Loucy (cell line): Measurements from ENCODE around the gene RALGDS.

Source experiments
- H2AFZ ChIP-seq: fragments of 200-600 bp; sonication (generic); 2 replicates; pipeline ENCODE4 v1.6.0; 2016; ENCODE audit warnings: antibody characterized with exemption, mild to moderate bottlenecking, low read length, moderate library complexity
- H3F3A ChIP-seq: fragments of 200-600 bp; 2 replicates; pipeline ENCODE4 v1.6.0; 2016; ENCODE audit warnings: antibody characterized with exemption, low read depth, mild to moderate bottlenecking
- H3K27me3 ChIP-seq: fragments of 200-600 bp; sonication (generic); 2 replicates; pipeline ENCODE4 v1.6.1; 2014; ENCODE audit warnings: low read length, mild to moderate bottlenecking; ENCODE audit not compliant: insufficient read depth, poor library complexity, severe bottlenecking
- H3K36me3 ChIP-seq: fragments of 200-600 bp; sonication (generic); 2 replicates; pipeline ENCODE4 v1.6.1; 2016; ENCODE audit warnings: low read length; ENCODE audit not compliant: insufficient read depth
- H3K4me1 ChIP-seq: fragments of 200-600 bp; sonication (generic); 2 replicates; pipeline ENCODE4 v1.5.1; 2014; ENCODE audit warnings: low read length, mild to moderate bottlenecking; ENCODE audit not compliant: insufficient read depth, poor library complexity, severe bottlenecking
- H3K4me2 ChIP-seq: fragments of 200-600 bp; sonication (generic); 2 replicates; pipeline ENCODE4 v1.6.0; 2014; ENCODE audit warnings: antibody characterized with exemption, low read length, low read depth, mild to moderate bottlenecking; ENCODE audit not compliant: poor library complexity, severe bottlenecking
- H3K4me3 ChIP-seq: fragments of 200-600 bp; sonication (generic); 2 replicates; pipeline ENCODE4 v1.5.1; 2014; ENCODE audit warnings: low read length, mild to moderate bottlenecking, mixed read lengths; ENCODE audit not compliant: poor library complexity, severe bottlenecking
- H3K79me2 ChIP-seq: fragments of 200-600 bp; sonication (generic); 2 replicates; pipeline ENCODE4 v1.6.1; 2014; ENCODE audit warnings: low read length; ENCODE audit not compliant: insufficient read depth
- H3K9ac ChIP-seq: fragments of 200-600 bp; sonication (generic); 2 replicates; pipeline ENCODE4 v1.6.0; 2014; ENCODE audit warnings: mild to moderate bottlenecking, low read depth, low read length, moderate library complexity; ENCODE audit not compliant: poor library complexity, severe bottlenecking
- H3K9me2 ChIP-seq: fragments of 200-600 bp; sonication (generic); replicated peaks from 2 replicates; pipeline ENCODE4 v1.6.1; 2016; ENCODE audit warnings: low read depth, low read length, mixed read lengths
- H3K9me3 ChIP-seq: fragments of 200-600 bp; sonication (generic); 2 replicates; pipeline ENCODE4 v1.6.1; 2014; ENCODE audit warnings: mild to moderate bottlenecking, antibody characterized with exemption, low read length, low read depth; ENCODE audit not compliant: insufficient read depth
- H4K20me1 ChIP-seq: fragments of 200-600 bp; sonication (generic); 2 replicates; pipeline ENCODE4 v1.6.0; 2014; ENCODE audit warnings: antibody characterized with exemption, low read length, mild to moderate bottlenecking; ENCODE audit not compliant: insufficient read depth, poor library complexity, severe bottlenecking
- CTCF ChIP-seq: fragments of 200-600 bp; sonication (generic); conservative IDR thresholded peaks from 2 replicates; pipeline ENCODE4 v1.5.1; 2014; ENCODE audit warnings: mild to moderate bottlenecking, antibody characterized with exemption, low read length
- EZH2phosphoT487 ChIP-seq: fragments of 200-600 bp; IDR thresholded peaks from 2 replicates; pipeline ENCODE4 v1.6.1; 2018; ENCODE audit warnings: antibody characterized with exemption, mild to moderate bottlenecking, moderate library complexity, borderline replicate concordance

The RALGDS gene

GRCh38 chr9:133112663-133113026 is 8.4 kb downstream of the RALGDS start:
- Histone ChIP-seq H3K27me3 (no peaks in the 10 kb centered on the region), H3K9me3 (no peaks in the 10 kb centered on the region), H3K4me2 (peak overlapping the region; percentile 66), H3F3A (no peaks in the 10 kb centered on the region), H3K79me2 (peaks cover 60% of the 10 kb centered on the region), H3K9me2 (no peaks in the 10 kb centered on the region), H2AFZ (no peak overlapping the region), H3K4me3 (peak overlapping the region; percentile 31), H3K9ac (peak overlapping the region; percentile 62), H3K36me3 (peaks cover 44% of the 10 kb centered on the region; the same call in 1 of the 2 replicates), H3K4me1 (peaks cover 39% of the 10 kb centered on the region), H4K20me1 (peaks cover 60% of the 10 kb centered on the region)
- TF ChIP-seq CTCF (no peak), EZH2phosphoT487 (no peak)

GRCh38 chr9:133111808-133112662 is 9.0 kb downstream of the RALGDS start:
- H3K4me3 ChIP-seq, result peak overlapping the region; percentile 31
- peak overlapping the region; percentile 66 for H3K4me2 ChIP-seq
- no peak for TF ChIP-seq EZH2phosphoT487
- TF ChIP-seq CTCF, result no peak
- no peaks in the 10 kb centered on the region for H3K9me3 ChIP-seq
- peaks cover 57% of the 10 kb centered on the region for H4K20me1 ChIP-seq
- no peaks in the 10 kb centered on the region for H3F3A ChIP-seq
- no peak overlapping the region for H2AFZ ChIP-seq
- H3K79me2 ChIP-seq, result peaks cover 54% of the 10 kb centered on the region
- H3K9ac ChIP-seq, result no peak overlapping the region
- H3K36me3 ChIP-seq, result peaks cover 50% of the 10 kb centered on the region; the same call in 1 of the 2 replicates
- H3K4me1 ChIP-seq, result peaks cover 39% of the 10 kb centered on the region
- H3K27me3 ChIP-seq, result no peaks in the 10 kb centered on the region
- H3K9me2 ChIP-seq, result no peaks in the 10 kb centered on the region

- Histone ChIP-seq H3K9me2 (no peaks in the 10 kb centered on the region), H3K9ac (no peak overlapping the region), H3K36me3 (peaks cover 66% of the 10 kb centered on the region; the same call in 1 of the 2 replicates), H3K9me3 (no peaks in the 10 kb centered on the region), H3F3A (no peaks in the 10 kb centered on the region), H3K4me1 (peaks cover 33% of the 10 kb centered on the region), H3K27me3 (no peaks in the 10 kb centered on the region), H3K4me3 (no peak overlapping the region), H3K4me2 (no peak overlapping the region), H3K79me2 (peaks cover 34% of the 10 kb centered on the region), H4K20me1 (peaks cover 40% of the 10 kb centered on the region), H2AFZ (no peak overlapping the region)
- no peak for TF ChIP-seq EZH2phosphoT487
- TF ChIP-seq CTCF, result no peak
Observed at GRCh38 chr9:133109931-133110650, 10.9 kb downstream of the RALGDS start.
